Osteoblast (primary cell): ENCODE results near the gene DIAPH1. TPM values are rescaled to one million over a fixed set of nuclear protein-coding genes. Genes with fewer than 3 reads are reported as not detected.

Experiments used
- DNase-seq: peaks from one replicate; pipeline ENCODE4 v3.0.0; 2011; ENCODE audit warnings: low spot score, mixed read lengths; ENCODE audit not compliant: insufficient read length; ENCODE audit errors: missing footprints
- H2AFZ ChIP-seq: 2 replicates; pipeline ENCODE4 v1.6.0; 2011; ENCODE audit warnings: mild to moderate bottlenecking, low read length
- H3K27ac ChIP-seq: 2 replicates; pipeline ENCODE4 v1.5.1; 2011; ENCODE audit warnings: mild to moderate bottlenecking, low read depth, low read length, moderate library complexity
- H3K27me3 ChIP-seq: 2 replicates; pipeline ENCODE4 v1.6.0; 2012; ENCODE audit warnings: mild to moderate bottlenecking, control low read depth, inconsistent platforms, low read length, moderate library complexity; ENCODE audit not compliant: insufficient read depth
- H3K36me3 ChIP-seq: 2 replicates; pipeline ENCODE4 v1.5.1; 2011; ENCODE audit warnings: mild to moderate bottlenecking, low read length, control low read depth, moderate library complexity; ENCODE audit not compliant: insufficient read depth
- H3K4me1 ChIP-seq: 2 replicates; pipeline ENCODE4 v1.5.1; 2011; ENCODE audit warnings: mild to moderate bottlenecking, low read length, control low read depth, moderate library complexity; ENCODE audit not compliant: insufficient read depth
- H3K4me2 ChIP-seq: 2 replicates; pipeline ENCODE4 v1.6.0; 2011; ENCODE audit warnings: mild to moderate bottlenecking, low read length; ENCODE audit not compliant: insufficient read depth
- H3K4me3 ChIP-seq: fragments of 200-600 bp; sonication (generic); 3 replicates; pipeline ENCODE4 v1.5.1; 2012; ENCODE audit warnings: mild to moderate bottlenecking, low read length, inconsistent platforms; ENCODE audit not compliant: insufficient read depth
- H3K79me2 ChIP-seq: 2 replicates; pipeline ENCODE4 v1.6.0; 2012; ENCODE audit warnings: mild to moderate bottlenecking, low read length, control low read depth, inconsistent platforms; ENCODE audit not compliant: insufficient read depth
- H3K9me3 ChIP-seq: 2 replicates; pipeline ENCODE4 v1.5.1; 2011; ENCODE audit warnings: low read depth, low read length, control low read depth
- H4K20me1 ChIP-seq: 2 replicates; pipeline ENCODE4 v1.6.0; 2012; ENCODE audit warnings: mild to moderate bottlenecking, low read length, control low read depth; ENCODE audit not compliant: insufficient read depth
- CTCF ChIP-seq: IDR thresholded peaks from 2 replicates; pipeline ENCODE4 v1.5.1; 2011; ENCODE audit warnings: mild to moderate bottlenecking, low read depth, low read length, moderate library complexity; ENCODE audit errors: extremely low read depth
- total RNA-seq: library from RNA; depleted of rRNA; stranded (reverse); fragments of >200 nt; gene quantifications from 2 replicates; pipeline ENCODE4 v1.2.3, GENCODE V29; 2012

DIAPH1 gene
- total RNA-seq, 1 donor = 18.5 TPM

- Histone ChIP-seq H3K4me2 (peak overlapping the region; percentile 69), H3K27me3 (no peaks in the 10 kb centered on the region), H3K79me2 (peaks cover 9% of the 10 kb centered on the region), H2AFZ (peak overlapping the region; percentile 67), H3K27ac (peak overlapping the region; percentile 94), H3K9me3 (no peaks in the 10 kb centered on the region), H4K20me1 (no peaks in the 10 kb centered on the region), H3K4me1 (peaks cover 26% of the 10 kb centered on the region), H3K4me3 (peak overlapping the region; percentile 14), H3K36me3 (peaks cover 7% of the 10 kb centered on the region)
- TF ChIP-seq CTCF = peak; percentile 3
- no peak for DNase-seq
These were observed 60.6 kb downstream of the DIAPH1 start for GRCh38 chr5:141558150-141558549.

GRCh38 chr5:141557681-141558136 lies 61.1 kb downstream of the DIAPH1 start:
- Histone ChIP-seq H3K27me3 (no peaks in the 10 kb centered on the region), H3K79me2 (peaks cover 9% of the 10 kb centered on the region), H2AFZ (peak overlapping the region; percentile 81), H4K20me1 (no peaks in the 10 kb centered on the region), H3K4me3 (peak overlapping the region; percentile 52), H3K27ac (peak overlapping the region; percentile 94), H3K4me2 (peak overlapping the region; percentile 71), H3K36me3 (peaks cover 4% of the 10 kb centered on the region), H3K4me1 (peaks cover 26% of the 10 kb centered on the region), H3K9me3 (no peaks in the 10 kb centered on the region)
- peak; percentile 66 for DNase-seq
- peak; percentile 95 for TF ChIP-seq CTCF

- no peak for DNase-seq
- H3K36me3 ChIP-seq = peaks cover 3% of the 10 kb centered on the region
- no peaks in the 10 kb centered on the region for H3K4me1 ChIP-seq
- TF ChIP-seq CTCF = no peak
- no peaks in the 10 kb centered on the region for H3K79me2 ChIP-seq
- no peak overlapping the region for H3K27ac ChIP-seq
- no peak overlapping the region for H3K4me2 ChIP-seq
- H2AFZ ChIP-seq = no peak overlapping the region
- H3K4me3 ChIP-seq = no peak overlapping the region
- H3K27me3 ChIP-seq = no peaks in the 10 kb centered on the region
- peaks cover 6% of the 10 kb centered on the region for H3K9me3 ChIP-seq
- no peaks in the 10 kb centered on the region for H4K20me1 ChIP-seq
These were observed 70.9 kb downstream of the DIAPH1 start for GRCh38 chr5:141547921-141548320.

- Histone ChIP-seq H3K36me3 (peaks cover 3% of the 10 kb centered on the region), H4K20me1 (no peaks in the 10 kb centered on the region), H3K4me3 (no peak overlapping the region), H3K27ac (no peak overlapping the region), H3K4me1 (no peaks in the 10 kb centered on the region), H2AFZ (no peak overlapping the region), H3K27me3 (no peaks in the 10 kb centered on the region), H3K79me2 (no peaks in the 10 kb centered on the region), H3K4me2 (no peak overlapping the region), H3K9me3 (peaks cover 6% of the 10 kb centered on the region)
- DNase-seq = no peak
- no peak for TF ChIP-seq CTCF
These were observed 71.3 kb downstream of the DIAPH1 start for GRCh38 chr5:141547488-141547887.
